SIG-M5 (cell line): Measurements from ENCODE around the gene ICA1.
"Not testable (repeated sequence)": the region's sequence is repeated elsewhere in the genome, so short reads cannot be mapped to it uniquely, and the experiment has no call there.

ENCODE experiments used
- DNase-seq: peaks from one replicate; lab custom pipeline; 2025; lab: John Stamatoyannopoulos, UW

The ICA1 gene

DNA sequence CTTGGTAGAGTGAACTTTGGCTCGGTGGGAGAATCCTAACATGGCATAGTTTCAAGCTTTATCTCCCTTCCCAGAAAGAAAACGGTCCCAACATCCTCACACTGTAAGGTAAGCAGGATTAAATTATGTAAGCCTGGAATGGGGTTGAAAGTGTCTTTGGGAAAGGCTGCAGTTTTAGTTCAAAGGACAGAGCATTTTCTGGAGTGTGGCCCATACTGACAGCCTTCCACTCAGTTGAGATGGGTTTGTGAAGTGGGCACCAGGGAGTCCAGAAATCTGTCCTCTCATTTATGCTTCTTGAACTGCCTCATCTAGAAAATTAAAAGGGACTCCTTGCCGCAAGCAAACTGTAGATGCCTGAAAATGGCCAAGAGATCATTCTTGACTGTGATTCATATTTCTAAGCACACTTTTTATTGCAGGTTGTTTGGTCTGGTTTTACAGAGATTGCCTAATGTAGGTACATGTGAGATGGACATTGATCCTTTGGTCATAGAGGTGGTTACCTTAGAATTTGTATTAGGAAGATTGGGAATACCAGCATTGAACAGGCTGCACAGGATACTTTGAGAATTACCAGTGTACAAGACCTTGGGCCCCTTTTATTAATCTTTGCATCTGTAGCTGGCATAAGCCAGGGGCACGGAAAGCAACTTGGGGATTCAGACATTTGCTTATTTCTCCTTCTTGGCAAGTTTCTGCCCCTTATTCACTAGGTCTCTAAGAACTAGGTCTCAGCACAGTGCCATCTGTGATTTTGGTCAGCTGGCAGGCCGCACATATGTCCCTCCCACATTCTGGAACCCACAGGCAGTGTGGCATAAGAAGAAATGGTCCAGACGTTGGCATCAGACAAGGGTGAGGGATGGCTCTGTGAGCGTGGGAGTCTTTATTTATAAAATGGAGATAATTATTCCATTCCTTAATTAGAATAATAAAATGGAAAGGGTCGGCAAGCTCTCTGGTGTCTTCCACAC is 167.5 kb downstream of the ICA1 start:
- DNase-seq = no peak

DNA sequence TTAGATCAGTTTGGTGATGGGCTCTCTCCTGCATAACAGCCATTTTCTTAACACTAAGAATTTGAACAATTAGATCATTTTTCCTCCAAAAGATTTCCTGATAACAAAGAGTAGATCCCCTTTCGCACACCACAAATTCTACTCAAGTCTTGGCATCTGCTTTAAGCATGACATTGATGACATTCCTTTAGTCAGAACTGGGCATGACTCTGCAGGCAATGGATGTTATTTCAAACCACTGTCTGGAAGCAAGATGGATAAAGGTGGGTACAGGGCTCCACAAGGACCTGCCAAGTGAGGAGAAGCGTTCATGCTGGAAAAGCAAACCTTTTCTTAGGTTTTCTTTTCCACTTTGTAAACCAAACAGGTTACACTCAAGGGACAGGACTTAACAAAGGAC is 169.8 kb downstream of the ICA1 start:
- DNase-seq = no peak

DNA sequence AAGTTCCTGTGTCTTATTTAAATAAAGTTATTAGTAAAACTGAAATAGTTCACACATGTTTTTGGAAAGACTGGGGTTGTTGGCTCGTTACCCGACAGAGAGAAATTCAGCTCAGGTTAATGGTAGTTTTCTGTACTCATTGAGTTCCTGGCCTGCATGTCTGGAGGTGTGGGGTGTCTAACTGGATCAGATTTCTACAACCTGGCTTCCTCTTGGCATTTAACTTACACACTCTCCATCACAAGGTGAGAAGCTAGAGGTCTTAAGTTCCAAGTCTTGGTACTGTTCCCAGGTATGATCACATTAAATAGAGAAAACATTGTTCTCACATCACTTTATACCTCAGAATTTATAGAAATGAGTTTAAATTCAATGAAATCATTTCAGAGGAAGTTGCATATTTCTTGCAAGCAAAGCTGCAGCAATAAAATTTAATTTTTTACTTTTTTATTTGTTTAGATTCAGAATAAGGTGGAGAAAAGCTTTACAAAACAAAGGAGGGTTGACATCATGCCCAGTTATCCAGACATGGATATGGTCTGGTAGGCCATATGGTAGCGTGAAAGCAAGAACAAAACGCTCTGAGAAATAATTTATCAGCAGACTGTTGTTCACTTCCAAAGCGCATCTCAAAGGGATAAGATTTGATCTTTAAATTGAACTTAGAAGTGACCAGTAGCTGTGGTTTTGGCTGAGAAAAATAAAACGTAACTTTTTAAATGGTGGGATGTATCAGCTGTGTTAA is 172.8 kb downstream of the ICA1 start:
- DNase-seq = no peak

DNA sequence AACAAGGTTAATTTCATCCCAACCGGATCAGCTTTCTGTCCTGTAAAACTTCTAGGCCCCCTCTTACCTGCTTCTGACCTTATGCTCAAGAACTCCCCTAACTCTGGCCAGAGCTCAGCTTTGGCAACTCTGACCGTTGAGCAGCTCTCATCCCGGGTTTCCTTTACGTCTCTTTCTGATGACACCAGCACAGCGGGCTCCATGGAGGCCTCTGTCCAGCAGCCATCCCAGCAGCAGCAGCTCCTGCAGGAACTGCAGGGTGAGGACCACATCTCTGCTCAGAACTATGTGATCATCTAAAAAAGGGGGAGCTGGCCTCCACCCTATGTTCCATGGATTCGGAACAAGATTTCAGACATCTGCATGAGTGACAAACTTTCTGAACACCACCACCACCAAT is 175.7 kb downstream of the ICA1 start:
- no peak for DNase-seq

DNA sequence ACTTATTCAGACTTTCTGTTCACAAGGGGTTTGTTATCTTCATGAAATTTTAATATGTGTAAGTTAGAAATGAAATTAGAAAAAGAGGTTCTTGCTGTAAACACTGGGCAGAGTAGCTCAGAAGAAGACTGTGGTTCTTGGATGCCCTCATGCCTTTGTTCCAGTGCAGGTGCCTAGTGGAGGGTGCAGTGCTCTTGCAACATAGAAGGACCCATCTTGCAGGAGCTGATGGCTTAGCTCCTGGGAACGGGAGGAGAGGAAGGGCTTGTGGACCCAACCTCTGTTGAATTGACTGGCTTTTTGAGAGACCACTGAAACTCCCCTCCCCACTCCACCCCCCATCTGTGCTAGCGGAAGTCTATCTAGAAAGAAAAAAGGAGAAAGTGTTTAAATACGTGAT is 176.5 kb downstream of the ICA1 start:
- DNase-seq = no peak

DNA sequence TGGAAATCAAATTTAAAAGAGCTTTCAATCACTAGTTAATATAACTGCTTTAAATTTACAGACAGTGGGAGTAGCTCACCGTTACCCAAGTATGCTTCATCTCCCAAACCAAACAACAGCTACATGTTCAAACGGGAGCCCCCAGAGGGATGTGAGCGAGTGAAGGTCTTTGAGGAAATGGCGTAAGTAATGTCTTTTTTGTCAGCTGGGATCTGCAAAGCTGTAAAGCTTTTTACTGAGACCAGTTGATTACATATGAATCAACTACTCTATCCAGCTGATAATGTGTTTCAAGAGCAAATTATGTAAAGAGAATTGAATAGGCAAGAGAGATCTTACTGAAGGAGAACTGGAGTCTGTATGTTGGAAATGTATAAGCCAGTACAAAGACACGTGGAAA is 177.1 kb downstream of the ICA1 start:
- no peak for DNase-seq

DNA sequence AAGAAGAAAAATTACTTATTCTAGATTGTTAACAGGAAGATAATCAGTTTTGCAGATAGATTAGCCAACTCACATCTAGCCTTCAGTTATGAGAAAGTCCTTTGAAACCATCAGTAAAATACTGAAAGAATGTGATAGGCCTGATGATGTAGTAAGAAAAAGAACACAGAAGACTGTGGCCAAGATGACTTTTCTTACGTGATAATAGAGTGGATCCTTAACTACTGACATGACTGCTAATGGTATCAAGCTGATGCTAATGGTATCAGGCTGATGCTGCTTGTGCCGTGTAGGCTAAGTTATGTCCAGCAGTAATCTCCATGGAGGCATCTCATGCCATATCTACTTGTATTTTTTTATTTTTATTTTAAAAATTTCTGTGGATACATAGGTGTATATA is 179.2 kb downstream of the ICA1 start:
- no peak for DNase-seq

DNA sequence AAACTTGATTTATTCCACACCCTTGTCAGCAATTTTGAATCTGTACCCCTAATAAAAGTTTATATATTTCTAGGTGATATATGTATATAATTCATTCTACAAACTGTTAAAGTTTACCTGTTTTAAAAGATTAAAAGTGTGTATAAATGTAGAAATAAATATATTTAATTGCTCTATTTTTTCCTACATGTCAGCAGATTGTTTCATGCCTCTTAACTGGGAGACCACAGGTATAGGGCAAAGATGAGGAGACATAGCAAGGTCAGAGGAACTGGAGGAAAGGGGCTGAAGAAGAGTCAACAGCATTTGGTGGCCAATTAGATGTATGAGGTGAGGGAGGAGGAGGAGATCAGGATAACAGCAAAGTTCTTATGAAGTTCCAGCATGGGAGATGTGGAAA is 183.5 kb downstream of the ICA1 start:
- DNase-seq = no peak

DNA sequence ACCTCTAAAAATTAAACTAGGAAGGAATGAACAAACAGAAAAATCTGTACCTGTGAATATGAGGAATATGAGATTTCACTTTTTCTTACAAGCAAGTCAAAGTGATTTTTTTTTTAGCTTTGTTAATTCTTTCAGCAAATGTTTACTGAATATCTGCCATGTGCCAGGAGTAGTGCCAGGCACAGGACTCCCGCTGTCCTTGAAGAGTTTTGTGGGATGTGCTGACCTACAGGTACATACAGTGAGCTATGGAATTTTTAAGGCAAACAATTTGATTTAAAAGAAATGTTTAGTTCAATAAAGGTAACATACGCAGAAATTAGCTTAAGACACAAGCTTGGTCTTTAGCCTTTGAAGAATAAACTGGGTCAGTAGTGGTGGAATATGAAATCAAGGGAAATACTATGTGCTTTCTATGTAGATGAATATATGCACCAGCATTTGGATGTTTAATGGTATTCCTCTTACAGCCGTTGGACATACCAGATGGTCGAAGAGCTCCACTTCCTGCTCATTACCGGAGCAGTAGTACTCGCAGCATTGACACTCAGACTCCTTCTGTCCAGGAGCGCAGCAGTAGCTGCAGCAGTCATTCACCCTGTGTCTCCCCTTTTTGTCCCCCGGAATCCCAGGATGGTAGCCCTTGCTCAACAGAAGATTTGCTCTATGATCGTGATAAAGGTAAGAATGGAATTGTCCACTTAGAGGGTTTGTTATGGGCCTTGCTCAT is 191.4 kb downstream of the ICA1 start:
- no peak for DNase-seq

DNA sequence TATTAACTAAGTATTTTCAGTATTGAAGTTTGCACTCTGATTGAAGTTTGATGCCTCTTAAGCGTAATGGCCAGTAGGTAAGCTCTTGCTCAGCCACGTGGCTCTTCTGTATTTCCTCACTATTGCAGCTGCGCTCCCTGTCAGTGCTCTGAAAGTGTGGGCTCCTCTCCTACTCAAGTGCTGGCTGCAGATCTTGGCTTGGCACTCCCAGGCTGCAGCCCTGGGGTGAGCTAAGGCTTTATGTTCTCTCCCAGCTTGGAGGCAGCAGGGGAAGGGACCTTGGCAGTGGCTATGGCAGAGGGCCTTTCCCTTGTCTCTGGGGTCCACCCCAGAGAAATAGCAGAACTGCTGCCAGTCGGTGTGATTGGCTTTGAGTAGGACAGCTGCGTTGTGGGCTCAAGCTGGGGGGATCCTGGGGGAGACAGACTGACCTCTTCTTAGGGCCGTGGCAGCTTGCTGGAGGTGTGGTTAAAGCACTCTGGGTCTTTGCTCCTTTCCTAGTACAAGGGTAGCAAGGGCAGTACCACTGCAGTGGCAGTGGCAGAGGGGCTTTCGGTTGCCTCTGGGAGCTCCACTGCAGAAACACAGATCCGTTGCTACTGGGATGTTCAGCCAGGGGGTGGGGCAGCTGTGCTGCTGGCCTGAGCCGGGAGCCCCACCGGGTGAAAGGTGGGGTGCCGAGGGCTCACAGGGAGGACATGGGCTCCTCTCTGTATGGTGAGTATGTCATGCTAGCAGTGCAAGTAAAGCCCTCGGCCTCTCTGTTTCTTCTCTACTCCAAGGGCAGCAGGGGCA is 192.9 kb downstream of the ICA1 start:
- DNase-seq = no peak

DNA sequence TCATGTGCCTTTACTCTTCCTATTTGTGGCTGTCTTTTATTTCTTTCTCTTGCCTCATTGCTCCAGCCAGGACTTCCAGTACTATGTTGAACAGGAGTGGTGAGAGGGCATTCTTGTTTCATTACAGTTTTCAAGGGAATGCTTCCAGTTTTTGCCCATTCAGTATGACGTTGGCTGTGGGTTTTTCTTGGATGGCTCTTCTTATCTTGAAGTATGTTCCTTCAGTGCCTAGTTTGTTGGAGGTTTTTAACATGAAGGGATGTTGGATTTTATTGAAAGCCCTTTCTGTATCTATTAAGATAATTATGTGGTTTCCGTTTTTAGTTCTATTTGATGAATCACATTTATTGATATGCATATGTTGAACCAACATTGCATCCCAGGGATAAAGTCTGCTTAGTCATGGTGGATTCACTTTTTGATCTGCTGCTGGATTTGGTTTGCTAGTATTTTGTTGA is 196.6 kb downstream of the ICA1 start:
- DNase-seq = no peak

DNA sequence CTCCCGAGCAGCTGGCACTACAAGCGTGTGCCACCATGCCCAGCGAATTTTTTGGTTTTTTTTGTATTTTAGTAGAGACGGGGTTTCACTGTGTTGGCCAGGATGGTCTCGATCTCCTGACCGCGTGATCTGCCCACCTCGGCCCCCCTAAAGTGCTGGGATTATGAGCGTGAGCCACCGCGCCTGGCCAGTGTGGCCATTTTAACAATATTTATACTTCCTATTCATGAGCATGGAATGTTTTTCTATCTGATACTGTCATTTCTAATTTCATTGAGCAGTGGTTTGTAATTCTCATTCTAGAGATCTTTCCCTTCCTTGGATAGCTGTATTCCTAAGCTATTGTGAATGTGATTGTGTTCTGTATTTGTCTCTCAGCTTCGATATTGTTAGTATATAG is 197.1 kb downstream of the ICA1 start:
- no peak for DNase-seq

DNA sequence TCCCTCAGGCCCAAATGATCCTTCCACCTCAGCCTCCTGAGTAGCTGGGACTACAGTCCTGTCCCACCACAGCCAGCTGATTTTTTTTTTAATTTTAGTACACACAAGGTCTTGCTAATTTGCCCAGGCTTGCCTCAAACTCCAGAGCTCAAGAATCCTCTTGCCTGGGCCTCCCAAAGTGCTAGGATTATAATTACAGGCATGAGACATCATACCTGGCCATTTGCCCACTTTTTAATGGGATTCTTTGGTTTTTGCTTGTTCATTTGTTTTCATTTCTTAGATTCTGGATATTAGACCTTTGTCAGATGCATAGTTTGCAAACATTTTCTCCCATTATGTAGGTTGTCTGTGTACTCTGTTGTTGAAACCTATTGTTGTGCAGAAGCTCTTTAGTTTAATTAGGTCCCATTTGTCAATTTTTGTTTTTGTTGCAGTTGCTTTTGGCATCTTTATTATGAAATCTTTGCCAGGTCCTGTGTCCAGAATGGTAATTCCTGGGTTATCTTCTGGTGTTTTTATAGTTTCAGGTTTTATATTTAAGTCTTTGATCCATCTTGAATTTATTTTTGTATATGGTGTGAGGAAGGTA is 198.2 kb downstream of the ICA1 start:
- DNase-seq = no peak

DNA sequence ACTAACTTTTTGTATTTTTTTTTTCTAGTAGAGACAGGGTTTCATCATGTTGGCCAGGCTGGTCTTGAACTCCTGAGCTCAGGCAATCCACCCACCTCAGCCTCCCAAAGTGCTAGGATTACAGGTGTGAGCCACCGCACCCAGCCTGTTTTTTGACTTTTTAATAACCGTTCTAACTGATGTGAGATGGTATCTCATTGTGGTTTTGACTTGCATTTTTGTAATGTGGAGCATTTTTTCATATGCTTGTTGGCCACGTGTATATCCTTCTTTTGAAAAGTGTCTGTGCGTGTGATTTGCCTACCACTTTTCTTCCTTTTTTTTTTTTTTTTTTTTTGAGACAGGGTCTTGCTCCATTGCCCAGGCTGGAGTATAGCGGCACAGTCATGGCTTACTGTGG is 198.7 kb downstream of the ICA1 start:
- DNase-seq = not testable (repeated sequence)
